ENCODE data around the gene MLIP. TPM values are rescaled to one million over a fixed set of nuclear protein-coding genes. Genes with fewer than 3 reads are reported as not detected.

Gene MLIP
- total RNA-seq, 1 experiment from 2014 or later: 0.59 TPM

GRCh38 chr6:54114991-54115390, 3.7 kb downstream of the MLIP start:
- H3K9ac ChIP-seq (ENCODE audit: low read length): no peak overlapping the region
- no peaks in the 10 kb centered on the region for H3K4me1 ChIP-seq (ENCODE audit: control insufficient read depth in 1 of 2, insufficient read depth in 2 of 2, low read length in 2 of 2)
- TF ChIP-seq EGR1 (IDR thresholded peaks at IDR 0.05; ENCODE audit: low read depth) (no peak), POLR2A (IDR thresholded peaks at IDR 0.05; ENCODE audit: borderline replicate concordance, extremely low read depth, insufficient read depth, insufficient read length) (no peak), EZH2 (IDR thresholded peaks at IDR 0.05) (no peak), MAX (IDR thresholded peaks at IDR 0.05) (no peak), SP1 (IDR thresholded peaks at IDR 0.05; ENCODE audit: low read depth) (no peak), SIN3A (IDR thresholded peaks at IDR 0.05; ENCODE audit: low read depth) (no peak), JUND (IDR thresholded peaks at IDR 0.05) (no peak), ATF3 (IDR thresholded peaks at IDR 0.05) (no peak), EZH2phosphoT487 (IDR thresholded peaks at IDR 0.05; ENCODE audit: borderline replicate concordance) (no peak), CTCF (IDR thresholded peaks at IDR 0.05 in 2 of 3, conservative IDR thresholded peaks at IDR 0.05 in 1 of 3; ENCODE audit: borderline replicate concordance in 1 of 3, insufficient read depth in 1 of 3, low read depth in 2 of 3, low read length in 2 of 3) (no peak), ELF1 (IDR thresholded peaks at IDR 0.05; ENCODE audit: borderline replicate concordance, low read depth) (no peak), ZFX (IDR thresholded peaks at IDR 0.05) (no peak), YY1 (IDR thresholded peaks at IDR 0.05; ENCODE audit: extremely low read depth, insufficient replicate concordance, low read depth, low read length) (no peak), CEBPB (IDR thresholded peaks at IDR 0.05; ENCODE audit: low read depth) (no peak), CBX3 (IDR thresholded peaks at IDR 0.05; ENCODE audit: low read depth) (no peak), RAD21 (IDR thresholded peaks at IDR 0.05; ENCODE audit: low read depth) (no peak), FOSL1 (IDR thresholded peaks at IDR 0.05; ENCODE audit: low read depth) (no peak)
- intact Hi-C loops (cut with micrococcal nuclease): no loop called here
- ATAC-seq (no peak), DNase-seq (ENCODE audit: low read depth, low spot score) (no peak)
- no peaks in the 10 kb centered on the region for H3K9me2 ChIP-seq (ENCODE audit: insufficient read depth)
- ChIA-PET CTCF (no interaction called here), RAD21 (ENCODE audit: low non-redundant PET in 1 of 2, low total read pairs in 2 of 2, uncharacterized antibody in 2 of 2, unreplicated experiment in 2 of 2) (no interaction called here), POLR2A (no interaction called here)
- no peaks in the 10 kb centered on the region for H3K27me3 ChIP-seq (ENCODE audit: insufficient read depth, low read length)
- BruUV-seq (replicated peaks): no TSS peak
- H3K27ac ChIP-seq (ENCODE audit: low read depth, low read length): no peak overlapping the region
- no peak overlapping the region for H3K4me3 ChIP-seq (replicated peaks in 1 of 2; ENCODE audit: low read depth in 1 of 2, low read length in 2 of 2)
- no peaks in the 10 kb centered on the region for H3K79me2 ChIP-seq (ENCODE audit: insufficient read depth, low read length)
- H3K9me3 ChIP-seq (ENCODE audit: control insufficient read depth in 1 of 2, insufficient read depth in 1 of 2, low read depth in 1 of 2, low read length in 2 of 2): no peaks in the 10 kb centered on the region
- H3K36me3 ChIP-seq (ENCODE audit: control insufficient read depth in 1 of 2, insufficient read depth in 2 of 2, low read length in 2 of 2): no peaks in the 10 kb centered on the region
- no peaks in the 10 kb centered on the region for H4K20me1 ChIP-seq (ENCODE audit: insufficient read depth)
- H2AFZ ChIP-seq (ENCODE audit: low read depth, low read length, poor library complexity, severe bottlenecking): no peak overlapping the region
- H3K4me2 ChIP-seq (ENCODE audit: low read length): no peak overlapping the region

All from HCT116 (cell line).